Epithelial cell of esophagus (primary cell): ENCODE measurements around the gene IFNB1.

ENCODE experiments used
- DNase-seq: peaks from one replicate; pipeline ENCODE4 v3.0.0; 2010; ENCODE audit warnings: low read depth
- H3K4me3 ChIP-seq: 2 replicates; pipeline ENCODE4 v1.5.1; 2011; ENCODE audit warnings: mild to moderate bottlenecking, low read length, control low read depth
- TF ChIP-seq, protein P1 (sequence below): IDR thresholded peaks from 2 replicates; pipeline ENCODE4 v1.5.1; 2011; ENCODE audit warnings: low read depth, mild to moderate bottlenecking, low read length, control low read depth, inconsistent platforms; ENCODE audit not compliant: insufficient read depth; ENCODE audit errors: missing control alignments

The IFNB1 gene

DNA sequence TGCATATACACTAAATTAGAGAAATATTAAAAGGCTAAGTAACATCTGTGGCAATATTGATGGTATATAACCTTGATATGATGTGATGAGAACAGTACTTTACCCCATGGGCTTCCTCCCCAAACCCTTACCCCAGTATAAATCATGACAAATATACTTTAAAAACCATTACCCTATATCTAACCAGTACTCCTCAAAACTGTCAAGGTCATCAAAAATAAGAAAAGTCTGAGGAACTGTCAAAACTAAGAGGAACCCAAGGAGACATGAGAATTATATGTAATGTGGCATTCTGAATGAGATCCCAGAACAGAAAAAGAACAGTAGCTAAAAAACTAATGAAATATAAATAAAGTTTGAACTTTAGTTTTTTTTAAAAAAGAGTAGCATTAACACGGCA is 7.3 kb upstream of the IFNB1 start:
- TF ChIP-seq, protein P1, sequence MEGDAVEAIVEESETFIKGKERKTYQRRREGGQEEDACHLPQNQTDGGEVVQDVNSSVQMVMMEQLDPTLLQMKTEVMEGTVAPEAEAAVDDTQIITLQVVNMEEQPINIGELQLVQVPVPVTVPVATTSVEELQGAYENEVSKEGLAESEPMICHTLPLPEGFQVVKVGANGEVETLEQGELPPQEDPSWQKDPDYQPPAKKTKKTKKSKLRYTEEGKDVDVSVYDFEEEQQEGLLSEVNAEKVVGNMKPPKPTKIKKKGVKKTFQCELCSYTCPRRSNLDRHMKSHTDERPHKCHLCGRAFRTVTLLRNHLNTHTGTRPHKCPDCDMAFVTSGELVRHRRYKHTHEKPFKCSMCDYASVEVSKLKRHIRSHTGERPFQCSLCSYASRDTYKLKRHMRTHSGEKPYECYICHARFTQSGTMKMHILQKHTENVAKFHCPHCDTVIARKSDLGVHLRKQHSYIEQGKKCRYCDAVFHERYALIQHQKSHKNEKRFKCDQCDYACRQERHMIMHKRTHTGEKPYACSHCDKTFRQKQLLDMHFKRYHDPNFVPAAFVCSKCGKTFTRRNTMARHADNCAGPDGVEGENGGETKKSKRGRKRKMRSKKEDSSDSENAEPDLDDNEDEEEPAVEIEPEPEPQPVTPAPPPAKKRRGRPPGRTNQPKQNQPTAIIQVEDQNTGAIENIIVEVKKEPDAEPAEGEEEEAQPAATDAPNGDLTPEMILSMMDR: no peak
- no peak overlapping the region for H3K4me3 ChIP-seq
- DNase-seq: no peak

DNA sequence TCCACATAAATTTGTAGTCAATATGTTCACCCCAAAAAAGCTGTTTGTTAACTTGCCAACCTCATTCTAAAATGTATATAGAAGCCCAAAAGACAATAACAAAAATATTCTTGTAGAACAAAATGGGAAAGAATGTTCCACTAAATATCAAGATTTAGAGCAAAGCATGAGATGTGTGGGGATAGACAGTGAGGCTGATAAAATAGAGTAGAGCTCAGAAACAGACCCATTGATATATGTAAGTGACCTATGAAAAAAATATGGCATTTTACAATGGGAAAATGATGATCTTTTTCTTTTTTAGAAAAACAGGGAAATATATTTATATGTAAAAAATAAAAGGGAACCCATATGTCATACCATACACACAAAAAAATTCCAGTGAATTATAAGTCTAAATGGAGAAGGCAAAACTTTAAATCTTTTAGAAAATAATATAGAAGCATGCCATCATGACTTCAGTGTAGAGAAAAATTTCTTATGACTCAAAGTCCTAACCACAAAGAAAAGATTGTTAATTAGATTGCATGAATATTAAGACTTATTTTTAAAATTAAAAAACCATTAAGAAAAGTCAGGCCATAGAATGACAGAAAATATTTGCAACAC is 6.6 kb upstream of the IFNB1 start:
- no peak for DNase-seq
- TF ChIP-seq, protein P1: no peak
- H3K4me3 ChIP-seq: no peak overlapping the region

DNA sequence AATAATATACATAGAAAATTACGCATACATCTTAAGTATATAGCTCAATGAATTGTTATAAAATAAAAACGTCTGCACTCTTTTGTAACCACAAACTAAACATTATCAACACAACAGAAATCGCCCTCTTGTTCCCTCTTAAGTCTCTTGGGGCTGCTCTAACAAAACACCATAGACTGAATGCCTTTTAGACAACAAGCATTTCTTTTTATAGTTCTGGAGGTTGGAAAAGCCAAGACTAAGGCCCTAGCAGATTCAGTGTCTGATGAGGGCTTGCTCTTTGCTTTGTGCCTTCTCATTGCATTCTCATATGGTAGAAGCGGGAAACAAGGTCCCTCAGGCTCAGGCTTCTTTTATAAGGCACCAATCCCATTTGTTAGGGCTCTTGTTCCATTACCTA is 4.9 kb upstream of the IFNB1 start:
- H3K4me3 ChIP-seq: no peak overlapping the region
- no peak for DNase-seq
- TF ChIP-seq, protein P1: no peak

DNA sequence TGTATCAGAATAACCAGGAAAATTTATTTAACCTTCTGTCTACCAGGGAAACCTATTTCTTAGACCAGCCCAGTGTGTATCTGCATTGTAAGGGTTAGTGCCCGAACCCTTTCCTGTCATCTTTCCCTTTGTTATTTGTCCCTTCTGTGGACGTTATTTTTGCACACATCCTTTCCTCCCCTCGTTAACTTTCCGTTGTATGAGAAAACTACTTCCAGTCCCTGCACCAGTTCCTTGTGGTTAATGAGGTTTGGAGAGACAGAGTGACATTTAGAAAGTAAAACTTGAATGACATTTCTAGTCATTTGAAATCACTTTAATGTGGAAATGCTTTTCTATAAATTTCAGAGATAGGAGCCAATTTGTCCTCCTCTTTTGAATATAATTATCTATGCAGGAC is 4.3 kb upstream of the IFNB1 start:
- TF ChIP-seq, protein P1: no peak
- H3K4me3 ChIP-seq: no peak overlapping the region
- no peak for DNase-seq

DNA sequence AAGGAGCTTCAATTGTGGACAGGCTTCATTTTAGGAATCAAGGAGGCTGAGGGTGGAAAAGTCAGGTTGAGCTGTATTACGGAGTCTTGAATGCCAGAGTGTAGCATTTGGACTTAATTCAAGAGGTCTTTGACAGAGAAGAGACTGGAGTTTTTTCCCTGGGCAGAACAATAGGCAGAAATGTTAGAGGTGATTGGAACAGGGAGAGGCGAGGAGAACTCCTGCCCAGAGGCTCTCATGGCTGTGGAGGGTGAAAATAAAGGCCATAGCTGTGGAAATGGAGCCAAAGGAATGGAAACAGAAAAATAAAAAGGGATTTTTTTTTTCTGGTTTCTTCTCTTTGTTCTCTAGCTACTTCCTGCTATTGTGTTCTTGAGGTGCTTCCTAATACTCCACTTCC is 3.7 kb upstream of the IFNB1 start:
- TF ChIP-seq, protein P1: no peak
- no peak overlapping the region for H3K4me3 ChIP-seq
- DNase-seq: no peak

DNA sequence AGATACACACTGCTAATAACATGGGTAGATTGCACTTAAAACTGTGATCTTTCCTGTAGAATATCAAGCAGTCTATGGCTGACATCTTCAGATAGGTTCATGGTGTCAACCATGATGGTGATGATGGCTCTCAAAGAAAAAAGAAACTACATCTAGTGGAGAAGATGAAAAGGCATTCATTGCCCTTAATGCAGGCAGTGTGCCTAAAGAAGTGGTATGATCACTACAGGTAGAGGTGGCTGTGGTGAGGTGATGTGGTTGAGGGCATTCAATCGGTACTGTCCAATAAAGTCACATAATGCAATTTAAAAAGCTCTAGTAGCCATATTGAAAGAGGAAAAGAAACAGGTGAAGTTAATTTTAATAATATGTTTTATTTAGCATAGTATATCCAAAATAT is 3.1 kb upstream of the IFNB1 start:
- H3K4me3 ChIP-seq: no peak overlapping the region
- TF ChIP-seq, protein P1: no peak
- no peak for DNase-seq

DNA sequence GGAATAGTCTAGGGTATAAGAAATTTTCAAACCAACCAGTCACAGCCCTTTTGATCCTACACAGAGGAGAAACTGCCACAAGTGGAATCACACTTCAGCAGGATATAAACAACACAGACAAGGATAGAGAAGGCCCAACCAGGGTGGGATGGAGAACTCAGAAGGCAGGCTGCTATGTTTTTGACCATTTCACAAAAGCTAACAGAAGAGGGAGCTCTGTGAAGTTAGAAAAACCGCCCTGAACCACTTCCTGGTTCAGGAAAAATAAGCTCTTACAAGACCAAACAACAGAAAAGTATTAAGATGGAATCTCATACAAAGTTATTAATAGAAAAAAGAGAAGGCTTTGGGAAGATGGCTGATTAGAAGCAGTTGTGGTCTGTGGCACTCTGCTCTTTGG is 960 bp upstream of the IFNB1 start:
- peak; percentile 12 for DNase-seq
- no peak overlapping the region for H3K4me3 ChIP-seq
- TF ChIP-seq, protein P1: peak; percentile 8
